Lower leg skin (tissue), 3 donors: ENCODE data around the gene PTPRN2.

Experiments used
- CTCF ChIP-seq, 3 donors: fragments of 450-650 bp; IDR thresholded peaks; one replicate each; pipeline ENCODE4 v1.5.1; 2016; ENCODE audit warnings: antibody characterized with exemption in 3 of 3, mild to moderate bottlenecking in 3 of 3, moderate library complexity in 2 of 3
- POLR2A ChIP-seq, 2 donors: fragments of 450-650 bp; IDR thresholded peaks; one replicate each; pipeline ENCODE4 v1.6.1; 2016 to 2017; ENCODE audit warnings: antibody characterized with exemption in 2 of 2, mild to moderate bottlenecking in 1 of 2, moderate library complexity in 1 of 2

- no peak for TF ChIP-seq POLR2A (IDR thresholded peaks at IDR 0.05)
- TF ChIP-seq CTCF (IDR thresholded peaks at IDR 0.05) = no peak
These were observed 453.9 kb downstream of the PTPRN2 start for GRCh38 chr7:158133515-158134271.
